Neural crest cell (in vitro differentiated cells): Measurements from ENCODE around the gene GJA5. TPM values are rescaled to one million over a fixed set of nuclear protein-coding genes. Genes with fewer than 3 reads are reported as not detected.

ENCODE experiments used
- DNase-seq: peaks from one replicate; pipeline ENCODE4 v3.0.0; 2021; ENCODE audit warnings: low read depth, mixed read lengths, low spot score
- H3K27ac Mint-ChIP-seq: one replicate; pipeline ENCODE4 v1.8.0; 2021; ENCODE audit warnings: mild to moderate bottlenecking, mixed read lengths; ENCODE audit not compliant: unreplicated experiment
- H3K27me3 Mint-ChIP-seq: 2 replicates; pipeline ENCODE4 v1.8.0; 2021; ENCODE audit warnings: low read depth, mild to moderate bottlenecking, mixed read lengths
- H3K36me3 Mint-ChIP-seq: 2 replicates; pipeline ENCODE4 v1.8.0; 2021; ENCODE audit warnings: low read depth, mild to moderate bottlenecking, mixed read lengths
- H3K4me1 Mint-ChIP-seq: 2 replicates; pipeline ENCODE4 v1.8.0; 2021; ENCODE audit warnings: mixed read lengths
- H3K4me3 Mint-ChIP-seq: one replicate; pipeline ENCODE4 v1.8.0; 2021; ENCODE audit warnings: mild to moderate bottlenecking, mixed read lengths
- H3K9me3 Mint-ChIP-seq: 2 replicates; pipeline ENCODE4 v1.8.0; 2021; ENCODE audit warnings: mixed read lengths
- CTCF ChIP-seq: fragments of 200-600 bp; sonication (generic); conservative IDR thresholded peaks from 2 replicates; pipeline ENCODE4 v1.5.0; 2021; ENCODE audit warnings: antibody characterized with exemption, mild to moderate bottlenecking
- total RNA-seq: library from RNA; stranded (reverse); gene quantifications from 2 replicates; pipeline ENCODE4 v1.2.1, GENCODE V29; 2021

The GJA5 gene
- total RNA-seq, 1 donor from 2014 or later = 1.2 TPM

- Mint-ChIP-seq H3K4me1 (peaks cover 6% of the 10 kb centered on the region), H3K27me3 (no peaks in the 10 kb centered on the region), H3K4me3 (no peak overlapping the region), H3K36me3 (no peaks in the 10 kb centered on the region), H3K9me3 (no peaks in the 10 kb centered on the region), H3K27ac (no peak overlapping the region)
- no peak for DNase-seq
- TF ChIP-seq CTCF = no peak
Measured at GRCh38 chr1:147749792-147750191, 10.6 kb downstream of the GJA5 start.

- Mint-ChIP-seq H3K27me3 (no peaks in the 10 kb centered on the region), H3K4me1 (peaks cover 6% of the 10 kb centered on the region), H3K27ac (no peak overlapping the region), H3K36me3 (no peaks in the 10 kb centered on the region), H3K9me3 (no peaks in the 10 kb centered on the region), H3K4me3 (no peak overlapping the region)
- TF ChIP-seq CTCF = no peak
- DNase-seq = no peak
Measured at GRCh38 chr1:147748676-147749350, 11.6 kb downstream of the GJA5 start.

- Mint-ChIP-seq H3K36me3 (no peaks in the 10 kb centered on the region), H3K4me3 (no peak overlapping the region), H3K27me3 (no peaks in the 10 kb centered on the region), H3K4me1 (peaks cover 6% of the 10 kb centered on the region), H3K27ac (no peak overlapping the region), H3K9me3 (no peaks in the 10 kb centered on the region)
- TF ChIP-seq CTCF = no peak
- no peak for DNase-seq
Measured at GRCh38 chr1:147747966-147748365, 12.4 kb downstream of the GJA5 start.

- TF ChIP-seq CTCF = no peak
- H3K27ac Mint-ChIP-seq = no peak overlapping the region
- no peak for DNase-seq
- no peak overlapping the region for H3K4me3 Mint-ChIP-seq
- H3K36me3 Mint-ChIP-seq = no peaks in the 10 kb centered on the region
- no peaks in the 10 kb centered on the region for H3K9me3 Mint-ChIP-seq
- no peaks in the 10 kb centered on the region for H3K4me1 Mint-ChIP-seq
- H3K27me3 Mint-ChIP-seq = no peaks in the 10 kb centered on the region
Measured at GRCh38 chr1:147745271-147745670, 15.1 kb downstream of the GJA5 start.

- no peaks in the 10 kb centered on the region for H3K27me3 Mint-ChIP-seq
- H3K27ac Mint-ChIP-seq = no peak overlapping the region
Measured at GRCh38 chr1:147741065-147741464, 19.3 kb downstream of the GJA5 start.

More at GRCh38 chr1:147741065-147741464, 19.3 kb downstream of the GJA5 start:
- Mint-ChIP-seq H3K4me3 (no peak overlapping the region), H3K9me3 (no peaks in the 10 kb centered on the region), H3K36me3 (no peaks in the 10 kb centered on the region), H3K4me1 (no peaks in the 10 kb centered on the region)
- no peak for TF ChIP-seq CTCF
- DNase-seq = no peak
